SK-N-SH (cell line): ENCODE measurements around the gene EHD2. TPM values are rescaled to one million over a fixed set of nuclear protein-coding genes. Genes with fewer than 3 reads are reported as not detected.

ENCODE experiments used
- CTCF ChIA-PET: fragments of 300-600, 350-600 bp; formaldehyde crosslinking; extraction: SDS; loops from one replicate; lab custom pipeline; 2021; lab: Yijun Ruan, JAX
- POLR2A ChIA-PET: fragments of 350-600 bp; sonication (Branson Sonifier 250); formaldehyde crosslinking; extraction: SDS; loops from one replicate; lab custom pipeline; 2020; ENCODE audit warnings: antibody characterized with exemption, inconsistent platforms; lab: Yijun Ruan, JAX
- DNase-seq: peaks from one replicate; pipeline ENCODE4 v3.0.0; 2012
- H2AFZ ChIP-seq: fragments of 200-600 bp; sonication (generic); 2 replicates; pipeline ENCODE4 v1.8.1; 2016; ENCODE audit warnings: antibody characterized with exemption, mild to moderate bottlenecking, low read depth
- H3F3A ChIP-seq: fragments of 200-600 bp; sonication (generic); replicated peaks from 2 replicates; pipeline ENCODE3; 2016; ENCODE audit warnings: antibody characterized with exemption, mild to moderate bottlenecking; ENCODE audit not compliant: insufficient read depth
- H3K27ac ChIP-seq, 2 experiments: fragments of 200-500 bp in 1 of 2; fragments of 200-600 bp in 1 of 2; sonication (Bioruptor generic) in 1 of 2; sonication (generic), shearing (Covaris generic) in 1 of 2; 2 replicates each; pipeline versions ENCODE4 v1.5.1 to v1.6.1; 2014 to 2016; ENCODE audit warnings: low read depth in 2 of 2, inconsistent platforms in 1 of 2, low read length in 1 of 2, mild to moderate bottlenecking in 1 of 2, mixed read lengths in 1 of 2
- H3K27me3 ChIP-seq: fragments of 200-600 bp; sonication (generic), shearing (Covaris generic); 2 replicates; pipeline ENCODE4 v1.6.1; 2016; ENCODE audit warnings: mixed run types; ENCODE audit not compliant: insufficient read depth
- H3K36me3 ChIP-seq, 2 experiments: fragments of 200-500 bp in 1 of 2; fragments of 200-600 bp in 1 of 2; sonication (Bioruptor generic) in 1 of 2; sonication (generic) in 1 of 2; replicated peaks in 1 of 2; 2 replicates each; pipeline versions ENCODE3 to v1.5.1; 2014 to 2016; ENCODE audit warnings: low read length in 1 of 2, mild to moderate bottlenecking in 1 of 2; ENCODE audit not compliant: insufficient read depth in 2 of 2, control insufficient read depth in 1 of 2
- H3K4me1 ChIP-seq, 2 experiments: fragments of 200-500 bp in 1 of 2; fragments of 200-600 bp in 1 of 2; sonication (Bioruptor generic) in 1 of 2; sonication (generic), shearing (Covaris generic) in 1 of 2; 2 replicates each; pipeline versions ENCODE4 v1.5.1 to v1.6.1; 2014 to 2016; ENCODE audit warnings: low read depth in 1 of 2, low read length in 1 of 2, mixed run types in 1 of 2; ENCODE audit not compliant: insufficient read depth in 2 of 2, control insufficient read depth in 1 of 2
- H3K4me2 ChIP-seq: fragments of 200-600 bp; sonication (generic), shearing (Covaris generic); 2 replicates; pipeline ENCODE4 v1.6.1; 2017; ENCODE audit warnings: mixed run types
- H3K4me3 ChIP-seq, 2 experiments: fragments of 200-500 bp in 1 of 2; fragments of 200-600 bp in 1 of 2; sonication (Bioruptor generic) in 1 of 2; sonication (generic), shearing (Covaris generic) in 1 of 2; 2 replicates each; pipeline versions ENCODE4 v1.5.1 to v1.8.1; 2014 to 2016; ENCODE audit warnings: low read depth in 2 of 2, inconsistent platforms in 1 of 2, low read length in 1 of 2, mild to moderate bottlenecking in 1 of 2, mixed read lengths in 1 of 2, moderate library complexity in 1 of 2
- H3K79me2 ChIP-seq: fragments of 200-600 bp; sonication (generic); 2 replicates; pipeline ENCODE4 v1.8.1; 2017; ENCODE audit warnings: mild to moderate bottlenecking; ENCODE audit not compliant: insufficient read depth
- H3K9ac ChIP-seq: fragments of 200-600 bp; sonication (generic); 2 replicates; pipeline ENCODE4 v1.6.1; 2017; ENCODE audit warnings: mixed run types
- H3K9me2 ChIP-seq: fragments of 200-600 bp; sonication (generic); 2 replicates; pipeline ENCODE4 v1.6.1; 2017; ENCODE audit warnings: mixed run types
- H3K9me3 ChIP-seq: fragments of 200-600 bp; sonication (generic); 2 replicates; pipeline ENCODE4 v1.6.1; 2017; ENCODE audit warnings: mixed run types, mild to moderate bottlenecking, moderate library complexity
- H4K20me1 ChIP-seq: fragments of 200-600 bp; sonication (generic); 2 replicates; pipeline ENCODE4 v1.6.1; 2017; ENCODE audit warnings: mild to moderate bottlenecking, mixed run types; ENCODE audit not compliant: insufficient read depth
- CHD2 ChIP-seq: fragments of 150-350 bp; IDR thresholded peaks from 2 replicates; pipeline ENCODE4 v1.6.1; 2018; ENCODE audit warnings: low read length; ENCODE audit not compliant: partially characterized antibody
- ELF1 ChIP-seq: IDR thresholded peaks from 2 replicates; pipeline ENCODE4 v1.4.0; 2012
- EZH2phosphoT487 ChIP-seq: fragments of 200-600 bp; sonication (generic); IDR thresholded peaks from 2 replicates; pipeline ENCODE4 v1.6.1; 2017; ENCODE audit warnings: low read depth, mixed run types, mild to moderate bottlenecking, antibody characterized with exemption, moderate library complexity, borderline replicate concordance
- FOSL2 ChIP-seq: IDR thresholded peaks from 2 replicates; pipeline ENCODE4 v1.4.0; 2012; ENCODE audit warnings: low read depth, mild to moderate bottlenecking, moderate library complexity, borderline replicate concordance
- FOXJ3 ChIP-seq: sonication (generic); formaldehyde crosslinking; IDR thresholded peaks from 2 replicates; pipeline ENCODE4 v1.5.1; 2020; ENCODE audit warnings: mild to moderate bottlenecking, missing genetic modification reagents
- GABPA ChIP-seq: IDR thresholded peaks from 2 replicates; pipeline ENCODE4 v1.4.0; 2012; ENCODE audit warnings: low read depth, mild to moderate bottlenecking
- GATA2 ChIP-seq: sonication (generic); formaldehyde crosslinking; IDR thresholded peaks from 2 replicates; pipeline ENCODE4 v1.5.0; 2020; ENCODE audit warnings: mild to moderate bottlenecking, missing genetic modification reagents
- JUND ChIP-seq: IDR thresholded peaks from 2 replicates; pipeline ENCODE4 v1.4.0; 2012
- MXI1 ChIP-seq: IDR thresholded peaks from 2 replicates; pipeline ENCODE4 v1.6.1; 2012; ENCODE audit warnings: mild to moderate bottlenecking, low read depth, low read length, improper control_type of control experiment
- POLR2AphosphoS5 ChIP-seq: IDR thresholded peaks from 2 replicates; pipeline ENCODE4 v1.6.1; 2012; ENCODE audit warnings: low read depth, low read length
- RAD21 ChIP-seq: IDR thresholded peaks from 2 replicates; pipeline ENCODE4 v1.6.1; 2012; ENCODE audit warnings: mild to moderate bottlenecking, low read length
- RCOR1 ChIP-seq: fragments of 150-350 bp; IDR thresholded peaks from 2 replicates; pipeline ENCODE4 v1.6.1; 2017; ENCODE audit warnings: antibody characterized with exemption, low read length
- RXRA ChIP-seq: IDR thresholded peaks from 2 replicates; pipeline ENCODE4 v1.4.0; 2012; ENCODE audit warnings: low read depth, mild to moderate bottlenecking, borderline replicate concordance
- SMC3 ChIP-seq: IDR thresholded peaks from 2 replicates; pipeline ENCODE4 v1.6.1; 2012; ENCODE audit warnings: low read depth, low read length, improper control_type of control experiment
- TAF1 ChIP-seq: IDR thresholded peaks from 2 replicates; pipeline ENCODE4 v1.6.1; 2012; ENCODE audit warnings: low read depth, mild to moderate bottlenecking, low read length, moderate library complexity, borderline replicate concordance
- TEAD4 ChIP-seq: IDR thresholded peaks from 2 replicates; pipeline ENCODE4 v1.4.0; 2012; ENCODE audit warnings: mild to moderate bottlenecking, borderline replicate concordance; ENCODE audit not compliant: insufficient read depth
- WGBS: methylation state at CpG from one replicate; pipeline ENCODE4 v1.1.6; 2017; ENCODE audit warnings: low lambda C conversion rate; 5-methylcytosine and 5-hydroxymethylcytosine counted together
- polyA plus RNA-seq, 3 experiments: library from polyadenylated mRNA; depleted of rRNA; stranded (reverse); fragments of >200 nt; gene quantifications; 2 replicates each; pipeline ENCODE4 v1.2.3, GENCODE V29; 2012
- TF ChIP-seq, protein P1 (sequence below): fragments of 200-600 bp; sonication (generic); IDR thresholded peaks from 2 replicates; pipeline ENCODE4 v1.6.1; 2017; ENCODE audit warnings: antibody characterized with exemption, mild to moderate bottlenecking, moderate library complexity
- TF ChIP-seq, protein P2 (sequence below): IDR thresholded peaks from 2 replicates; pipeline ENCODE4 v1.4.0; 2012; ENCODE audit warnings: low read depth, borderline replicate concordance
- TF ChIP-seq, protein P3 (sequence below): IDR thresholded peaks from 2 replicates; pipeline ENCODE4 v1.6.1; 2012; ENCODE audit warnings: mild to moderate bottlenecking, low read depth, low read length, moderate library complexity

The EHD2 gene
- polyA plus RNA-seq, 1 of the 3 experiments (the other 2 are of a cell fraction), result 55.5 TPM

DNA sequence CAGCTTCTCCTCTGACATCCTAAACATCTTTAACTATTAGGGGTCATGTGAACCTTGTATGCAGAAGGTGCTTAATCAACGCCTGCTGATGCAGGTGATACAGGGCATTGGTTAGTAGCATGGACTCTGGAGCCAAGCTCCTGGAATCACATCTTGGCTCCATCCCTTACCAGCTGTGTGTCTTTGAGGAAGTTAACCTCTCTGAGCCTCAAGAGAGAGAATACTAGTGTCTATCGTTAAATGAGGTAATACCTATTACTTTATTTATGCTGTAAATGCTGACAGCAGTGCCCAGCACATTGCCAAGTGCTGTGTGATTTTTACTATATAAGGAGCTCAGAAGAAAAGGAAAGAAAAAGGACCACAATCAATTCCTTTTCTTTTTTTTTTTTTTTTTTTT, 54.1 kb downstream of the EHD2 start:
- H4K20me1 ChIP-seq, result no peaks in the 10 kb centered on the region
- no peak overlapping the region for H3K4me2 ChIP-seq
- no peaks in the 10 kb centered on the region; a peak in 1 of 4 replicates for H3K4me1 ChIP-seq
- no peaks in the 10 kb centered on the region for H3K9me3 ChIP-seq
- TF ChIP-seq TEAD4, result no peak
- no peak for TF ChIP-seq GATA2 (CRISPR knock-in tag)
- TF ChIP-seq, protein P1, sequence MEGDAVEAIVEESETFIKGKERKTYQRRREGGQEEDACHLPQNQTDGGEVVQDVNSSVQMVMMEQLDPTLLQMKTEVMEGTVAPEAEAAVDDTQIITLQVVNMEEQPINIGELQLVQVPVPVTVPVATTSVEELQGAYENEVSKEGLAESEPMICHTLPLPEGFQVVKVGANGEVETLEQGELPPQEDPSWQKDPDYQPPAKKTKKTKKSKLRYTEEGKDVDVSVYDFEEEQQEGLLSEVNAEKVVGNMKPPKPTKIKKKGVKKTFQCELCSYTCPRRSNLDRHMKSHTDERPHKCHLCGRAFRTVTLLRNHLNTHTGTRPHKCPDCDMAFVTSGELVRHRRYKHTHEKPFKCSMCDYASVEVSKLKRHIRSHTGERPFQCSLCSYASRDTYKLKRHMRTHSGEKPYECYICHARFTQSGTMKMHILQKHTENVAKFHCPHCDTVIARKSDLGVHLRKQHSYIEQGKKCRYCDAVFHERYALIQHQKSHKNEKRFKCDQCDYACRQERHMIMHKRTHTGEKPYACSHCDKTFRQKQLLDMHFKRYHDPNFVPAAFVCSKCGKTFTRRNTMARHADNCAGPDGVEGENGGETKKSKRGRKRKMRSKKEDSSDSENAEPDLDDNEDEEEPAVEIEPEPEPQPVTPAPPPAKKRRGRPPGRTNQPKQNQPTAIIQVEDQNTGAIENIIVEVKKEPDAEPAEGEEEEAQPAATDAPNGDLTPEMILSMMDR, result no peak
- TF ChIP-seq RCOR1, result no peak
- TF ChIP-seq TAF1, result no peak
- no peak for TF ChIP-seq RXRA
- TF ChIP-seq SMC3, result no peak
- TF ChIP-seq, protein P2, sequence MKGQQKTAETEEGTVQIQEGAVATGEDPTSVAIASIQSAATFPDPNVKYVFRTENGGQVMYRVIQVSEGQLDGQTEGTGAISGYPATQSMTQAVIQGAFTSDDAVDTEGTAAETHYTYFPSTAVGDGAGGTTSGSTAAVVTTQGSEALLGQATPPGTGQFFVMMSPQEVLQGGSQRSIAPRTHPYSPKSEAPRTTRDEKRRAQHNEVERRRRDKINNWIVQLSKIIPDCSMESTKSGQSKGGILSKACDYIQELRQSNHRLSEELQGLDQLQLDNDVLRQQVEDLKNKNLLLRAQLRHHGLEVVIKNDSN, result no peak
- no peak for TF ChIP-seq MXI1
- TF ChIP-seq FOSL2, result no peak
- TF ChIP-seq FOXJ3, result no peak
- TF ChIP-seq, protein P3, sequence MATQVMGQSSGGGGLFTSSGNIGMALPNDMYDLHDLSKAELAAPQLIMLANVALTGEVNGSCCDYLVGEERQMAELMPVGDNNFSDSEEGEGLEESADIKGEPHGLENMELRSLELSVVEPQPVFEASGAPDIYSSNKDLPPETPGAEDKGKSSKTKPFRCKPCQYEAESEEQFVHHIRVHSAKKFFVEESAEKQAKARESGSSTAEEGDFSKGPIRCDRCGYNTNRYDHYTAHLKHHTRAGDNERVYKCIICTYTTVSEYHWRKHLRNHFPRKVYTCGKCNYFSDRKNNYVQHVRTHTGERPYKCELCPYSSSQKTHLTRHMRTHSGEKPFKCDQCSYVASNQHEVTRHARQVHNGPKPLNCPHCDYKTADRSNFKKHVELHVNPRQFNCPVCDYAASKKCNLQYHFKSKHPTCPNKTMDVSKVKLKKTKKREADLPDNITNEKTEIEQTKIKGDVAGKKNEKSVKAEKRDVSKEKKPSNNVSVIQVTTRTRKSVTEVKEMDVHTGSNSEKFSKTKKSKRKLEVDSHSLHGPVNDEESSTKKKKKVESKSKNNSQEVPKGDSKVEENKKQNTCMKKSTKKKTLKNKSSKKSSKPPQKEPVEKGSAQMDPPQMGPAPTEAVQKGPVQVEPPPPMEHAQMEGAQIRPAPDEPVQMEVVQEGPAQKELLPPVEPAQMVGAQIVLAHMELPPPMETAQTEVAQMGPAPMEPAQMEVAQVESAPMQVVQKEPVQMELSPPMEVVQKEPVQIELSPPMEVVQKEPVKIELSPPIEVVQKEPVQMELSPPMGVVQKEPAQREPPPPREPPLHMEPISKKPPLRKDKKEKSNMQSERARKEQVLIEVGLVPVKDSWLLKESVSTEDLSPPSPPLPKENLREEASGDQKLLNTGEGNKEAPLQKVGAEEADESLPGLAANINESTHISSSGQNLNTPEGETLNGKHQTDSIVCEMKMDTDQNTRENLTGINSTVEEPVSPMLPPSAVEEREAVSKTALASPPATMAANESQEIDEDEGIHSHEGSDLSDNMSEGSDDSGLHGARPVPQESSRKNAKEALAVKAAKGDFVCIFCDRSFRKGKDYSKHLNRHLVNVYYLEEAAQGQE, result no peak
- TF ChIP-seq ELF1, result no peak
- no peak for TF ChIP-seq EZH2phosphoT487
- TF ChIP-seq GABPA, result no peak
- TF ChIP-seq CHD2, result no peak
- no peak for TF ChIP-seq RAD21
- no peak for TF ChIP-seq POLR2AphosphoS5
- no peak for TF ChIP-seq JUND
- H2AFZ ChIP-seq, result no peak overlapping the region
- no peaks in the 10 kb centered on the region for H3K27me3 ChIP-seq
- POLR2A ChIA-PET, result no interaction called here
- H3F3A ChIP-seq, result peaks cover 4% of the 10 kb centered on the region
- no peaks in the 10 kb centered on the region for H3K9me2 ChIP-seq
- H3K36me3 ChIP-seq, result no peaks in the 10 kb centered on the region
- CTCF ChIA-PET, result interaction anchor here (1.2 to 7.1 kb wide), 4 partner anchors 10 to 99 kb away, joined by 3 to 89 read pairs (median 4); partner anchors contain the start of genes EHD2 and SELENOW
- H3K79me2 ChIP-seq, result no peaks in the 10 kb centered on the region
- WGBS, result 47% methylated on average over 2 of the region's 2 CpGs
- no peak for DNase-seq
- no peak overlapping the region for H3K4me3 ChIP-seq
- no peak overlapping the region for H3K9ac ChIP-seq
- no peak overlapping the region for H3K27ac ChIP-seq
